Right lobe of liver (tissue), 4 donors: ENCODE results near the gene SLC25A13.

Source experiments
- POLR2A ChIP-seq: fragments of 450-650 bp; IDR thresholded peaks from one replicate; pipeline ENCODE4 v1.6.1; 2017; ENCODE audit warnings: antibody characterized with exemption, mild to moderate bottlenecking
- TF ChIP-seq, protein P1 (sequence below), 4 donors: fragments of 200-600 bp in 3 of 4; fragments of 450-650 bp in 1 of 4; IDR thresholded peaks; one replicate each; pipeline versions ENCODE4 v1.5.1 to v1.8.0; 2016 to 2022; ENCODE audit warnings: antibody characterized with exemption in 4 of 4, mild to moderate bottlenecking in 2 of 4
- donor health status: DM: no; HTN: no; CAD: no.
- donor health status: DM: no; HTN: no; CAD: no.
- donor health status: DM: no; HTN: yes; CAD: no.

DNA sequence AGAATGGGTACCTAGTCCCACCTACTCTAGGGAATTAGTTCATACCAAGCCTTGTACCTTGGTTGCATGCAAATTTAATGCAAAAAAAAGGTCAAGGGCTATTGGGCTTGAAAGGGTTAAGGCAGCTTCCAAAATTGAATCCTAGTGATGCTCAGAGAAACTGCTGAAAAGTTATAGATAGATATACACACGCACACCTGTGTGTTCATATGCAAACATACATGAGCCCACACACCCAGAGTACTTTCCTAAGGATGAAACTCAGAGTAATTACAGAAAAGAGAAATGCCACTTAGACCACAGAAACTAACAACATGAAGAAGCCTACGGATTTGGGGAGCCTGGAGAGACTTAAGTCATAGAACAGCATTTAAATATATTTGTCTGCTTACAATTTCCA, 1.5 kb downstream of the SLC25A13 start:
- TF ChIP-seq, protein P1, sequence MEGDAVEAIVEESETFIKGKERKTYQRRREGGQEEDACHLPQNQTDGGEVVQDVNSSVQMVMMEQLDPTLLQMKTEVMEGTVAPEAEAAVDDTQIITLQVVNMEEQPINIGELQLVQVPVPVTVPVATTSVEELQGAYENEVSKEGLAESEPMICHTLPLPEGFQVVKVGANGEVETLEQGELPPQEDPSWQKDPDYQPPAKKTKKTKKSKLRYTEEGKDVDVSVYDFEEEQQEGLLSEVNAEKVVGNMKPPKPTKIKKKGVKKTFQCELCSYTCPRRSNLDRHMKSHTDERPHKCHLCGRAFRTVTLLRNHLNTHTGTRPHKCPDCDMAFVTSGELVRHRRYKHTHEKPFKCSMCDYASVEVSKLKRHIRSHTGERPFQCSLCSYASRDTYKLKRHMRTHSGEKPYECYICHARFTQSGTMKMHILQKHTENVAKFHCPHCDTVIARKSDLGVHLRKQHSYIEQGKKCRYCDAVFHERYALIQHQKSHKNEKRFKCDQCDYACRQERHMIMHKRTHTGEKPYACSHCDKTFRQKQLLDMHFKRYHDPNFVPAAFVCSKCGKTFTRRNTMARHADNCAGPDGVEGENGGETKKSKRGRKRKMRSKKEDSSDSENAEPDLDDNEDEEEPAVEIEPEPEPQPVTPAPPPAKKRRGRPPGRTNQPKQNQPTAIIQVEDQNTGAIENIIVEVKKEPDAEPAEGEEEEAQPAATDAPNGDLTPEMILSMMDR (IDR thresholded peaks at IDR 0.05), result no peak
- no peak for TF ChIP-seq POLR2A
